ENCODE data around the gene TENM4.

- TF ChIP-seq, protein P1, sequence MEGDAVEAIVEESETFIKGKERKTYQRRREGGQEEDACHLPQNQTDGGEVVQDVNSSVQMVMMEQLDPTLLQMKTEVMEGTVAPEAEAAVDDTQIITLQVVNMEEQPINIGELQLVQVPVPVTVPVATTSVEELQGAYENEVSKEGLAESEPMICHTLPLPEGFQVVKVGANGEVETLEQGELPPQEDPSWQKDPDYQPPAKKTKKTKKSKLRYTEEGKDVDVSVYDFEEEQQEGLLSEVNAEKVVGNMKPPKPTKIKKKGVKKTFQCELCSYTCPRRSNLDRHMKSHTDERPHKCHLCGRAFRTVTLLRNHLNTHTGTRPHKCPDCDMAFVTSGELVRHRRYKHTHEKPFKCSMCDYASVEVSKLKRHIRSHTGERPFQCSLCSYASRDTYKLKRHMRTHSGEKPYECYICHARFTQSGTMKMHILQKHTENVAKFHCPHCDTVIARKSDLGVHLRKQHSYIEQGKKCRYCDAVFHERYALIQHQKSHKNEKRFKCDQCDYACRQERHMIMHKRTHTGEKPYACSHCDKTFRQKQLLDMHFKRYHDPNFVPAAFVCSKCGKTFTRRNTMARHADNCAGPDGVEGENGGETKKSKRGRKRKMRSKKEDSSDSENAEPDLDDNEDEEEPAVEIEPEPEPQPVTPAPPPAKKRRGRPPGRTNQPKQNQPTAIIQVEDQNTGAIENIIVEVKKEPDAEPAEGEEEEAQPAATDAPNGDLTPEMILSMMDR (IDR thresholded peaks at IDR 0.05): no peak
- no peak for TF ChIP-seq POLR2A (IDR thresholded peaks at IDR 0.05)
Measured at GRCh38 chr11:79201677-79202347, 239.0 kb downstream of the TENM4 start.
